Dedifferentiated amniotic fluid mesenchymal stem cell (primary cell): Measurements from ENCODE around the gene MEIOSIN.
A peak's percentile ranks its signal among the peaks of the same experiment; 100 is the strongest.

Experiments
- DNase-seq: peaks from one replicate; pipeline ENCODE4 v3.0.0-alpha.2; 2016; ENCODE audit errors: extremely low spot score

Gene MEIOSIN

DNA sequence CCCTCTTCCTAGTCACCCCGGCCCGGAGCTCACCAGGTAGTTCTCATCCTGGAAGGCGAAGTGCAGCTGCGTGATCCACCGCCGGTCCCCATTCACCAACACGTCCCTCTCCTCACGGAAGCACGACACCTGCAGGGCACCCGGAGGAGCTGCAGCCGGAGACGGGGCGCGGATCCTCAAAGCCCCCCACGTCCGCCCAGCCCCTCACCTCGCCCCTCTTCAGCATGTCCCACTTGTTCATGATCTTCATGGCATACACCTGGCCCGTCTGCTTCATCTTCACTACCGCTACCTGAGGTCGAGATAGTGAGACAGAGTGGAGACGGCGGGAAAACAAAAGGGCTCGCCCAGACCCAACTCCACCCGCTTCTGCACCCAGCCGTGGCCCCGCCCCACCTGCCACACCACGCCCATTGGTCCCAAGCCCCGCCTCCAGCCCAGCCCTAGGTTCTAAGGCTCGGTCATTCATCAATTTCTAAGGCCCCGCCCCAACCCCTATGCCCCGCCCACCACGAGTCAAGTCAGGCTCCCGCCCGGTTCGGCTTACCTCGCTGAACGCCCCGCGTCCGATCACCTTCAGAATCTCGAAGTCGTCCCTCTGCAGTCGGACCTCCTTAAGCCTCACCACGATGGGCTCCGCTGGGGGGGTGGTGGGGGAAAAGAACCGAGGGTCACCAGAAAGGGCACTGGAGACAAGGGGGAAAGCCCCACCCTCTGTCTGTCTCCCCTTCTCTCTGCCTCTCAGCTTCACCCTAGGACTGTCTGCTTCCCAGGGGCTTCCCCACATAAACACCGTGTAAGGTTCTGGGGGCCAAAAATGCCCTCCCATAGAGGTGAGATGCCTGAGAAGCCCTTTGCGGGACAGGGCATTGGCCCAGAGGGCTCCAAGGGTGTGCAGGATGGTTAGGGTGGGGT, 46.2 kb downstream of the MEIOSIN start:
- peak; percentile 6 for DNase-seq

DNA sequence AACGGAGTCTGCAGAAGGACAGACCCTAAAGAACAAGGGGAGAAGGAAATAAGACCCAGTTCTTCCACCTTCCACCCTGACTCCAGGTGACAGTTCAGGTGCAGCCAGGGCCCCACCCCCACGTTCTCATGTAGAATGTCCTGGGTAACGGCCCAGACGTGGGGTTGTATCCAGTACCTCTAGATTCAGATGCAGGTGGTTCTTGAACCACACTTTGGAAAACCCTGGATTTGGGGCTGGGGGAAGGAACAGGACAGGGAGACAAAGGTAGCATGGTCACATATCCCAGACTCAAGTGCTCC, 46.9 kb downstream of the MEIOSIN start:
- no peak for DNase-seq

DNA sequence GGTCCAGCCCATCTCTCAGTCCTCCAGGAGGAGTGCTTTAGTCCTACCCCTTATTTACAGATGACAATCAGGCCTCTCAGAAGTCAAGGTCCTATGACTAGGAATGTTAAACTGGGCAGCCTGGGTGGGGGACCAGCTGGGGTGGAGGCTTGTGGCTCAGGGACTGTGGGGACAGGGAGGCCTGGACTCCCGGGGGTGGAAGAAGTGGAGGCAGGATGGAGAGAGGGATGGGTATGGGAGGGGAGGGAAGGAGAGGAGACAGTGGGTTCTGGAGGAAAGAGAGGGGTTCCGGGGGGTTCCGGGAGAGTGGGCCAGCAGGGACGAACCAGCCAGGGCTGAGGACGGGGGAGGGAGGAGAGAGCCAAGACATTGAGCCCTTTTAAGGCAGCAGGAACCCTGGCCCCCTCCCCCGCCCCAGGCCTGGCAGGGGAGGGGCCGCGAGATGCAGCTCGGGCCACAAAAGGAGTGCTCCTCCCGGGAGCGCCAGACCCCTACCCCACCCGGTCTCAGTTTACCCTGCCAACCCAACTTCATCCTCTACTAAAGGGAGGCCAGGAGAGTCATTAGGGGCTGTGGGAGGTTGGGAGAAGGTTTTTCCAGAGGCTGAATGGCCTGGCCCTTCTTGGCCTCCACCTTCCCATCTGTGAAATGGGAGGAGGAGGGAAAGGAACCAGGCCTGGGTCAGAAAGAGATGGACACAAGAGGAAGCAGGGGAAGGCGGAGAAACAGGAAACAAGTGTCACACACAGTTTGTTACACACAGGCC, 47.4 kb downstream of the MEIOSIN start:
- DNase-seq: no peak

DNA sequence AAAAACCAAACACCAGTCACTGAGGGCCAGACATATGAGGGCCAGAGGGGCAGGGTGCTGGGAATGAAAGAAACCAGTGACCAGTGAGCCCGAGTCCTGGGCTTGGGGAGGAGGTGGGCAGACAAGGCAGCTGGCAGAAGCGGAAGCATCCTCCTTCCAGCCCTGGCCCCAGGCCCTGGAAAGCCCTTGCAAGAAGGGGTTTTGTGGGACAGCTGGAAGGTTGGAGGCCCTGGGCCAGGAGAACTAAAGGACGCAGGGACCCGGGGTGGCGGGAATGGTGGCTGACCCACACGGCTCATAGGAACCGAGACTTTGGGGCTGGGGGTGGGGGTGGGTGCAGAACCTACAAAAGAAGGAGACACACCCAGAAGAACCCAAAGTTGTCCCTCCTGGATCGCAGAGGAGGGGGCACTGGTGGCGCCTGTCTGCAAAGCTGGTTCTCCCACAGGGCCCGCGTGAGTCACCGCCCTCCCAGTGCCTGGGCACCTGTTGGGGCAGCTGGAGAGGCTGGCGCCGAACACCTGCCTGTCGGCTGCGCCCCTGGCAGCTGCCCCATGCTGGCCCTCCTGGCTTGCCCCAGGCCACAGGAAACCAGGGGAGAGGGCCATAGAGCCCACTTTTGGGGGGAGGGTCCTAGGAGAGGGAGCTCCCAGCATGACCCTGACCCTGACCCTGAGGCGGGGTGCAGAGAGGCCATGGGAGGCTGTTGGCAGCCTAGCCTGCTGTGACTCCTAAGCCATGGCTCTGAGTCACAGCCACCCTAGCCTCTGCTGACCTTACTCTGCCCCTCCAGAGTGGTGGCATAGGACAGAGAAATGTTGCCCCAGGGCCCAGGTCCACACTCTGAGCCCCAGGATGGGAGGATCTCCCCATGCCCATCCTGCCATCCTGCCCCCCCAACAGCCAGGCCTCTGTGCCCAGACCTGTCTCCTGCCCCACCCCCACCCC, 48.2 kb downstream of the MEIOSIN start:
- no peak for DNase-seq

DNA sequence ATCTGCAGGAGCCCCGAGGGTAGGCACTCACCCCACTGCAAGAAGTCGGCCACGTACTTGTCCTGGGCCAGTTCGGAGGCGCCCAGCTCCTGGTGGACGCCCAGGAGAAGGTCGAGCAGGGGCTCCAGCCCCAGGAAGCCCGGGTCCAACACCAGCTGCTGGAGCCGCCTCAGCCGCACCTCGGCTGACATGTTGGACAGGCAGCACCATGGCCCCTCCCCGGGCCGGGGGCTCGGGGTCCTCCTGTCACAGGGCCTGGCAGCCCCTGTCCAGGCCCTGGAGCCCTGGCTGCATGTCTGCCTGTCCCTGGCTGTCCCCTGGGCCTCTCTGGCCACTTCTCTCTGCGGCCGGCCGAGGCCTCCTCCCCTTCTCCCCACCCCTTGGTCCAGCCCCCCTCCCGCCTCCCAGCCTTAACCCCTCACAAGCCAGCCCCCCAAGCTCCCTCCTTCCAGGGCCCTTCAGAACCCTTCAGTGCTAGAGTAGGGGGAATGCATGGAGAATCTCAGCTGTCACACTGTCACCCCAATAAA, 49.0 kb downstream of the MEIOSIN start, which contains the start of gene DMPK:
DMPK (minus strand) TSS at position 329 of the 530 bp plus-strand sequence; CDS start at position 191, 138 bp downstream.
- no peak for DNase-seq

DNA sequence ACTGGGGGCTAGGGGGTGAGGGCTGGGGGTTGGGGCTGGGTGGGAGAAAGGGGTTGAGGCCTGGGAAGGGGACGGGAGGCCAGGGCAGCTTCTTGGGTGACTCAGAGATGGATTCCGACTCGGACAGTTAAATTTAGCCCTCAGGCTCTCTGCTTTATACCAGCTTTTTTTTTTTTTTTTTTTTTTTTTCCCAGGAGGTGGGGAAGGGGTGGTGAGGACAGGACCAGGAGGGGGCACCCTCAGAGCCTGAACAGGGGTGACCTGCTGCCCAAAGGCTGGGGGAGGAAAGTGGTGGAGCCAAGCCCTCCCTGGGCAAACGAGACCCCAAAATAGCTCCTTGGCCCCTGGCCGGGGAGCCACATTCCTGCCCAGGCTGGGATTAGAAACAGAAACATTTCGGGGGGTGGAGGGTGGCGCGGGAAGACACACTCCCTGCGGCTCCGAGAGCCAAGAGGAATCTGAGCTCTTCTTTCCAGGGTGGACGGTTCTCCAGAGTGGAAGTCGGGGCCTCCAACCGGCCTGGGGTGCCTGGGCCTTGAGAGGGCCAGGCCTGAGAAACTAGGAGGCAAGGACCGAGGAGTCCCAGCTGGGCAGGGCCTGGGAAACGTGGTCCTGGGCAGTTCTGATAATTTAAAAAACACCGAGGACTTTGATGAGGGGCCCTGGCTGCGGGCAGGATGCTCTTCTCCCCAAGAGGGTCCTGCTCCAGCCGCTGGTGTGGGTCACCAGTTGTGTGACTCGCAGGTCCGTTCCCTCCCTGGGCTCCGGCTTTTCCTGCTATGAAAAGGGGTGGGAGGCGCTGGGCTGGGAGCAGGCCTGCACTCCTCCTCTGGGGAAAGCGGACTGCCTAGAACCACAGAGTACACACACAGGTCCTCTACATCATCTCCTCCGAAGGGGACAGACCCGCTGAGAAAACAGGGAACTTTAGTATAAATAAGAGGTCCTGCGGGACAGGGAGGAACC, 49.9 kb downstream of the MEIOSIN start:
- peak; percentile 86 for DNase-seq

DNA sequence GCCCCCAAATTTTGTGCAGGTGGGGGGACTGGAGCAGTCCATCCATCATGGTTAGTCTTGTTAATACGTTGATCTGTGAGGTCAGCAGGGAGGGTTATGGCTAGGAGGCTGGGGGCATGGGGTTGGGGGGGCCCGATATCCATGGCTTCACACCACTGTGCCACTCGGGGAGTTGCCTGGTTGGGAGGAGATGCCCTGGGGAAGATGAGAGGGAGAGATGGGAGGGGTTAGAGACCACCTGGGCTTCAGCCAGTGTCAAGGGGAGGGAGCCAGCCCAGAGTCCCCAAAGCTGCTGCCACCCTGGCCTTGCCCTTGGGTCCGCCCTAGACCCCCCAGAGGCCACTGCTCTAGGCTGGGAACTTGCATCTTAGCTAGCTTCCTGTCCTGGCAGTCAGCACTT, 50.9 kb downstream of the MEIOSIN start:
- no peak for DNase-seq

DNA sequence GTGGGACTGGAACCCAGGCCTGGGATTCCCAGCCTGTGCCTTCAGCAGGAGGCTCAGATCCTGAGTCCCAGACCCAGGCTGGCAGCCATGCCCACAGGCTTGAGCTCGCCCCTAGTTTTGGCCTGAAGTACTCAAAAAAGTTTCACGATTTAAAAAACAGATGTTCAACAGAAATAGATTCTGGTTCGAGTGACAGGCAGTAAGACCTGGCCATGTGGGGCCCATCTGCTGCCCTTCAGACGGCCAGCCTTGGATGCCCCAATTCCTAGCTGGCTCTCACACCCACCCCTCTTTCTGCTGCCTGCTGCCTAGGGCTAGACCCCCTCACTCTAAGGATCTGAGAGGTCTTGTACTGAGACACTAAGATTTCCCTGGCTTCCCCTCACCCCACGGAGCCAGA, 51.9 kb downstream of the MEIOSIN start:
- DNase-seq: no peak

DNA sequence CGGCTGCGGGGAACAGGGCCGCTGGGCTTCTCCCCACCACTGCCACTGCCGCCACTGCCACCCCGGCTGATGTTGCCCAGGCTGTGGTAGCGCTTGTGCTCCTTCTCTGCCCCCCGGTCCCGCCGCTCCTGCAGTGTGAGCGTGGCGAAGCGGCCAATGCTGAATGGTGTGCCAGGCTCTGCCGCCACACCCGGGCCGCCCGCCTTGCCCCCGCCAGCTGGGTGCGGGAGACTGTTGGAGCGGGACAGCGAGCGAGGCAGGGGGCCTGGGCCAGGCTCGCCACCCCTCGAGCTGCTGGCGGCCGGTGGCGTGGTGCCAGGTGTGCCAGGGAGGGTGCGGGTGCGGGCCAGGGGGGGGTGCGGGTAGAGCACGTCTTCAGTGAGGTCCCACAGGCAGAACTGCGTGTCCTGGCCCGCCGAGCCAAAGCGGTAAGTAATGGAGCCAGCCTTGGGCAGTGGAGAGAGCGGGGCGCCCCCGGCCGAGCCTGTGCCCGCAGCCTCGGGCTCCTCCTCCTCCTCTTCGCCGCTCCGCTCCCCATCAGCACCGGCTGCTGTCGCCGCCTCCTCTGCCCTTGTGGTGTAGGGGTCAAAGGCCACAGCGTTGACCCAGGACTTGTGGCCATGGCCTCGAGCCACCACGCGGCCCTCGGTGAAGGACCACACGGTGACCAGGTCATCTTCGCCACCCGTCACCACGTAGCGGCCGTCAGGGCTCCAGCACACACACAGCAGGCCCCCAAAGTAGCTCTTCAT, 52.7 kb downstream of the MEIOSIN start:
- DNase-seq: peak; percentile 4

DNA sequence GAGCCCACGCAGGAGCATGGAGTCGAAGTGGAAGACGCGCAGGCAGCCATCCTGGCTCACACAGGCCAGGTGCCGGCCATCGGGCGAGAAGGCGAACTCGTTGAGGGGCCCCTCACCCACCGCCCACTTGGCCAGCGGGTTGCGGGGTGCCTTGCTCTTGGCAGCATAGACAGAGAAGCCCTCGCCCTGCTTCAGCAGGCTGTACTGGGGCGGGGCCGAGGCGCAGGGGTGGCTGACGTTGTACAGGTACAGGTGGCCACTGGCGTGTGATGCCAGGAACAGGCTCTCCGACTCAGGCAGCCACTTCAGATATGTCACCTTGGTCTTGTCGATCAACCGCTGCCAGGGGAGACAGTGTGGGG, 53.3 kb downstream of the MEIOSIN start:
- DNase-seq: peak; percentile 11

DNA sequence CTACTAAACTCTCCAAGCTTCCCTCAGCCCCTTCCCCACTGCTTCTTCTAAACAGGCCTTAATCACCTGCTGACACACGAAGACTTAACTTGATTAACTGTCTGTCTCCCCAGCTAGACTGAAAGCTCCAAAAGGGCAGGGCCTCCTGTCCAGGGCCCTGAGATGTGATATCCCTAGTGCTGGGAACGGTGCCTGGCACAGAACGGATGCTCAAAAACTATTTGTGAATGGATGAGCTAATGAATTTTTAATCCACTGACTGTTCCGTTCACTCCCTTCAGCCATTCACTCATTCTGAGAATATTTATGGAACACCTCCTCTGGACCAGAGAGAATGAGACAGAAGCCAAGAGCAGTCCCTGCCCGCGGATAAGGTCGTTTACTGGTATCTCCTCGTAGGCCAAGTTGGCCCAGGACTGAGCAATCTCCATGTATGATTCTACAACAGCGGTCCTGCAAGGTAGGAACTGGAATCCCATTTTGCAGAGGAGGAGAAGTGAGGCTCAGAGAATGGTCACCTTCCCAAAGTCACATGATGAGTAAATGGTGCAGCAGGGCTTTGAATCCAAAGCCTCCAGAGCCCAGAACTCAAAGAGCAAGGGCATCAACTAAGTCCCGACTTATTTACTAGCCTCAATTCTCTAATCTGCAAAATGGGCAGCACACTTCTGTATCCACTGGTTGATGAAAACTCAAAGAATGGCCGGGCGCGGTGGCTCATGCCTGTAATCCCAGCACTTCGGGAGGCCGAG, 56.0 kb downstream of the MEIOSIN start:
- peak; percentile 12 for DNase-seq

DNA sequence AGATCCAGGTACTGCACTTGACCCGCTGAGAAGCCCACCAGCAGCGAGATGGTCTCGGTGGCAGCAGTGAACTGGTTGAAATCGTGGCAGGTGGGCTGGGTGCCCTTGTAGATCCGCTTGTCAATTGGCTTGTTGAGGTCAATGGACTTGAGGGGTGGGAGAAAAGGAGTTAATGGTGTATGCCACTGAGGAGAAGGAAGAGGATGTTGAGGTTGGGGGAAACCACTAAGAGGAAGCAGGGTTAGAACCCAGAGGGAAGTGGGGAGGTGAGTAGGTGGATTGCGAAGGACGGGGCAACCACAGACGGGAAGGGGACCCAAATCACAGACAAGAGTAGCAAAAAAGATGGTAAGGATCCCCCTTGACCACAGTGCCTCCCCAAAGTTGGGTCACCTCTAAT, 57.7 kb downstream of the MEIOSIN start:
- no peak for DNase-seq

DNA sequence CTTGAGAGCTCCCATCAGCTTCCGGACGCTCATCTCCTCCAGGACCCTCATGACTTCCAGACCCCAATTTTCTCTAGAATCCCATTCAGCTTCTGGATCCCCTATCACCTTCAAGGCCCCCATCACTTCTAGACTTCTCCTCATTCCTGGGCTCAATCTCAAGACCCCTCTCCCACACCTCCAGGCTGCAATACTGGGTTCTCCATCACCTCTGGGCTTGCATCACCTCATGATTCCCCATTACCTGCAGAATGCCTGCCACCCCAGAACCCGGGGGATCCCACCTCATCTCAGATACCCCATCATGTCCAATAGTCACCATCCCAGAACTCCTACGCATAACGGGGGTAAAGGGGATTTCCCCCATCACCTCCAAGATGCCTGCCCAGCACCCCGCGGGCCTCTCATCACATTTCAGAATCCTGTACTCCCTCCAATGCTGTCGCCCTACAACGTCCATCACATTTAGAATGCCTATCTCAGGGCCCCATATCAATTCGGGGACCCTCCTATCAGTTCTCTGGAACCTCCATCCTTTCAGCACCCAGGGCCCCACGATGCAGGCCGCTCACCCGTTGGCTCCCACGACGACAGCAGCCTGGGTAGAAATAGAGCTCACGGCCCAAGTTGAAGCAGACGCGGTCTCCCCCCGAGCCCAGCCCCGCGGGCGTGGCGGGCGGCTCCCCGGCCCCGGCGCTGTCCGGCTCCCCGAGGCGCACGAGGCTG, 58.7 kb downstream of the MEIOSIN start:
- peak; percentile 14 for DNase-seq

DNA sequence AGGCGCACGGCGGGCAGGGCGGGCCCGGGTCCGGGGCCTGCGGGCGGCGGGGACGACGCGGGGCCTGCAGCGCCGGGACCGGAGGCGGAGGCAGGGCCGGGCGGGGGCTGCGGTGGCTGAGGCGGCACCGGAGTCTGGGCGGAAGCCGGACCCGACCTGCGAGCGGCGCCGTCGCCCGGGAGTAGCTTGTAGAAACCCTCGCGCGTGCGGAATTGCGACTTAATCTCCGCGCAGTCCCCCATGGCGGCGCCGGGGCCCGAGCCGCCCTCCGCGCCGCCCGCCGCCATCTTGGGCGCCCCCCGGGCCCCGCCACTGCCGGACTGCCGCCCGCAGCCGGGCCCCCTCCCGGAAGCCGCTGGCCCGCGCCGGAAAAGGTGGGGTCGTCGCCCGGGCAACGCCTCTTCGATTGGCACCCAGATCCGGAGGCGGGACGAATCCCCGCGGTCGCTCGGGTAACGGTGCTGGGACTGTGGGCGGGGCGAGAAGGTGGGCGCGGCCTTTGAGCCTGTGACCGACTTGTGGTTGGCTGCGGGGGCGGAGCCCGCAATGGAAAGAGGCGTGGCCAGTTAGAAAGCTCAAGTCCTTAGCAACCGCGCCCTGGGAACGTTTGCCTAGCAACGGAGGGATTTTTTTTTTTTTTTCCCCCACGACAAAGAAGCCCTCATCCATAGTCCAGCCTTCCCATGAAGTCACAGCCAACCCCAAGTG, 59.4 kb downstream of the MEIOSIN start, which contains the start of gene DMWD:
DMWD (minus strand) TSS at position 376 of the 708 bp plus-strand sequence; CDS start at position 287, 89 bp downstream.
- peak; percentile 99 for DNase-seq

DNA sequence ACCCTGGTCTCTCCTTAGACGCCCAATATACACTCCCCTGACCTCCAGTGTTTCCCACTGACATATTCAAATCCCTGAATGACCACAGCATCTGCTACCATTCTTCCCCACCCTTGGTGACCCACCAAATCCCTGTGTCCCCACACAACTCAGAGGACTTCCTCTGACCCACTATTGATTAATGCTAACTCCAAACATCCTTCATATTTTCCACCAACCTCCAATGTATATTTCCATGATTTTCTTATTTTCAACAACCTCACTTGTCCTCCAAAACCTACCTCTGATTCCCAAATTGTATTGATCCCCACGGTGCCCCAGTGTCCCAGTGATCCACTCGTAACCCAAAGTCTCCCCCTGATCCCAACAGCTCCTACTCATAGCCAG, 59.9 kb downstream of the MEIOSIN start:
- DNase-seq: no peak

DNA sequence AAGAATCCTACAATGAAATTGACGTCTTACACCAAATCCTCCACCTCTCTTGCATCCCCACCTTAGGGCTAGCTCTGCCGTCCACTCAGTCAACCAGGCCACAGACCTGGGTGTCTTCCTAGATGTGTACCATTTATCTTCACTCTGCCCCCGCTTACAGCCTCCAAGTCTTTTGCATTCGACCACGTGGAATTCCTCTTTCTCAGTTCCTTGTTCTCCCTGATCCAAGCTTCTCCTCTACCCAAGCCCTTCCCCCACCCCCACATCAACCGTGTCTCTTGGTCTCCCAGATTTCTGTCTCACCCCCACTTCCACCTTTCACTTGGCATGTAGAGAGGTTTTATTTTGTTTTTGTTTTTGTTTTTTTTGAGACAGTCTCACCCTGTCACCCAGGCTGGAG, 60.6 kb downstream of the MEIOSIN start:
- DNase-seq: no peak

DNA sequence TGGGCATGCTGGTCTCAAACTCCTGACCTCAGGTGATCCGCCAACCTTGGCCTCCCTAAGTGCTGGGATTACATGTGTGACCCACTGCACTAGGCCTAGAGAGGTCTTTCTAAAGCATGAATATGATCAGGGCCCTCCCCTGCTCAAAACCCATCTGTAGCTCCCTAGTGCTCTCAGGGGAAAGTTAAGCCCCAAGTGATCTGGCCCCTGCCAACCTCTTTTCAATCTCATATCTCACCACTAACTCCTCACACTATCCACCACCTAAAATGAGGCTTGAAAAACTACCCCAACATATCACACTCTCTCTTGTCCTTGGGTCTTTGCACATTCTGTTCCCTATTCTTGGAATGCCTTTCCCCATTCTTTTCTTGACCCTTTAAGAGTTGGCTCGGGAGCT, 61.4 kb downstream of the MEIOSIN start:
- no peak for DNase-seq
